ENCODE measurements around the gene MYCBP2.

DNA sequence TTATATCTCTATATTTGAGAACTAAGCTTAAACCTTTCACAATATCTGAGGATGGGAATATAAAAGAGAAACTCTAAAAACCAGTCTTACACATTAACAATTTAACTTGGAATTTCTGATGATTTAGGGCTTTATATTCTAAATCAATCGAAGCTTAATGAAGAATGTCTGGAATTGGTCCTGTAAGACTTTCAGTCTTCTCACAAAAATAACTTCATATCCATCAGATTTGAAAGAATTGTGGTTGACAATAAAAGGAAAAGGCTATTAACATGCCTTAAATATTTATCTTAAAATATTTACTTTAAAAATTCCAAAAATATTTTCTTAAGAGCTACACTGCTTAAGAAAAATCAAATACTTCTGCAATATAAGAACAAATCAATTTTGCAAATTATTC, 27.3 kb downstream of the MYCBP2 start:
- TF ChIP-seq, protein P1, sequence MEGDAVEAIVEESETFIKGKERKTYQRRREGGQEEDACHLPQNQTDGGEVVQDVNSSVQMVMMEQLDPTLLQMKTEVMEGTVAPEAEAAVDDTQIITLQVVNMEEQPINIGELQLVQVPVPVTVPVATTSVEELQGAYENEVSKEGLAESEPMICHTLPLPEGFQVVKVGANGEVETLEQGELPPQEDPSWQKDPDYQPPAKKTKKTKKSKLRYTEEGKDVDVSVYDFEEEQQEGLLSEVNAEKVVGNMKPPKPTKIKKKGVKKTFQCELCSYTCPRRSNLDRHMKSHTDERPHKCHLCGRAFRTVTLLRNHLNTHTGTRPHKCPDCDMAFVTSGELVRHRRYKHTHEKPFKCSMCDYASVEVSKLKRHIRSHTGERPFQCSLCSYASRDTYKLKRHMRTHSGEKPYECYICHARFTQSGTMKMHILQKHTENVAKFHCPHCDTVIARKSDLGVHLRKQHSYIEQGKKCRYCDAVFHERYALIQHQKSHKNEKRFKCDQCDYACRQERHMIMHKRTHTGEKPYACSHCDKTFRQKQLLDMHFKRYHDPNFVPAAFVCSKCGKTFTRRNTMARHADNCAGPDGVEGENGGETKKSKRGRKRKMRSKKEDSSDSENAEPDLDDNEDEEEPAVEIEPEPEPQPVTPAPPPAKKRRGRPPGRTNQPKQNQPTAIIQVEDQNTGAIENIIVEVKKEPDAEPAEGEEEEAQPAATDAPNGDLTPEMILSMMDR (IDR thresholded peaks at IDR 0.05): no peak
- no peak for TF ChIP-seq EP300 (IDR thresholded peaks at IDR 0.05)

All from tibial nerve (tissue), 4 donors.